Activated CD4-positive, alpha-beta memory T cell treated with anti-CD3 and anti-CD28 coated beads, Interleukin-2, amount 10 ng/mL, durations not matched to agents 7 days and 5 days (primary cell): ENCODE data around the gene COL5A1. TPM values are rescaled to one million over a fixed set of nuclear protein-coding genes. Genes with fewer than 3 reads are reported as not detected.

Source experiments
- CTCF ChIA-PET: fragments of 350-600 bp; sonication (Branson Sonifier 250); formaldehyde crosslinking; loops from one replicate; lab custom pipeline; 2021; ENCODE audit warnings: antibody characterized with exemption, inconsistent platforms; lab: Charles Lee
- POLR2A ChIA-PET: fragments of 350-600 bp; sonication (Branson Sonifier 250); formaldehyde crosslinking; loops from one replicate; lab custom pipeline; 2021; ENCODE audit warnings: antibody characterized with exemption; lab: Charles Lee
- DNase-seq: peaks from one replicate; pipeline ENCODE4 v3.0.0-alpha.2; 2020
- H3K27ac Mint-ChIP-seq: one replicate; pipeline ENCODE4 v1.8.0; 2021; ENCODE audit warnings: mild to moderate bottlenecking, mixed read lengths
- H3K27me3 Mint-ChIP-seq: one replicate; pipeline ENCODE4 v1.8.0; 2021; ENCODE audit warnings: mixed read lengths
- H3K36me3 Mint-ChIP-seq: one replicate; pipeline ENCODE4 v1.8.0; 2021; ENCODE audit warnings: low read depth, mixed read lengths
- H3K4me1 Mint-ChIP-seq: one replicate; pipeline ENCODE4 v1.8.0; 2021; ENCODE audit warnings: mixed read lengths
- H3K4me3 Mint-ChIP-seq: one replicate; pipeline ENCODE4 v1.8.0; 2021; ENCODE audit warnings: mild to moderate bottlenecking, mixed read lengths
- H3K9me3 Mint-ChIP-seq: one replicate; pipeline ENCODE4 v1.8.0; 2021; ENCODE audit warnings: mixed read lengths
- total RNA-seq, 2 experiments: library from RNA; stranded (reverse); gene quantifications; one replicate each; pipeline ENCODE4 v1.2.3, GENCODE V29; 2021

COL5A1 gene
- total RNA-seq, 2 experiments from 2014 or later, result 0.10 to 0.13 TPM

- Mint-ChIP-seq H3K9me3 (no peaks in the 10 kb centered on the region), H3K4me3 (no peak overlapping the region), H3K4me1 (no peaks in the 10 kb centered on the region), H3K36me3 (no peaks in the 10 kb centered on the region), H3K27me3 (peaks cover 4% of the 10 kb centered on the region), H3K27ac (no peak overlapping the region)
- no peak for DNase-seq
- ChIA-PET CTCF (no interaction called here), POLR2A (no interaction called here)
Measured at GRCh38 chr9:134882204-134882785, 240.7 kb downstream of the COL5A1 start.

GRCh38 chr9:134883040-134883782 lies 241.6 kb downstream of the COL5A1 start:
- Mint-ChIP-seq H3K36me3 (no peaks in the 10 kb centered on the region), H3K4me3 (no peak overlapping the region), H3K27me3 (no peaks in the 10 kb centered on the region), H3K9me3 (no peaks in the 10 kb centered on the region), H3K4me1 (no peaks in the 10 kb centered on the region), H3K27ac (no peak overlapping the region)
- POLR2A ChIA-PET, result no interaction called here
- CTCF ChIA-PET, result no interaction called here
- no peak for DNase-seq

- Mint-ChIP-seq H3K9me3 (no peaks in the 10 kb centered on the region), H3K36me3 (no peaks in the 10 kb centered on the region), H3K4me1 (no peaks in the 10 kb centered on the region), H3K4me3 (no peak overlapping the region), H3K27me3 (no peaks in the 10 kb centered on the region), H3K27ac (no peak overlapping the region)
- CTCF ChIA-PET, result no interaction called here
- DNase-seq, result no peak
- POLR2A ChIA-PET, result no interaction called here
Measured at GRCh38 chr9:134884492-134884891, 242.9 kb downstream of the COL5A1 start.

GRCh38 chr9:134885001-134885678 lies 243.5 kb downstream of the COL5A1 start:
- H3K4me3 Mint-ChIP-seq, result no peak overlapping the region
- H3K36me3 Mint-ChIP-seq, result no peaks in the 10 kb centered on the region
- CTCF ChIA-PET, result no interaction called here
- H3K9me3 Mint-ChIP-seq, result no peaks in the 10 kb centered on the region
- POLR2A ChIA-PET, result no interaction called here
- no peaks in the 10 kb centered on the region for H3K27me3 Mint-ChIP-seq
- no peak overlapping the region for H3K27ac Mint-ChIP-seq
- no peak for DNase-seq
- H3K4me1 Mint-ChIP-seq, result no peaks in the 10 kb centered on the region

- H3K4me1 Mint-ChIP-seq, result no peaks in the 10 kb centered on the region
- H3K27me3 Mint-ChIP-seq, result no peaks in the 10 kb centered on the region
- peak; percentile 13 for DNase-seq
- H3K27ac Mint-ChIP-seq, result no peak overlapping the region
- ChIA-PET POLR2A (no interaction called here), CTCF (no interaction called here)
- no peaks in the 10 kb centered on the region for H3K9me3 Mint-ChIP-seq
- H3K36me3 Mint-ChIP-seq, result no peaks in the 10 kb centered on the region
- no peak overlapping the region for H3K4me3 Mint-ChIP-seq
Measured at GRCh38 chr9:134885679-134886412, 244.2 kb downstream of the COL5A1 start.

GRCh38 chr9:134886413-134886913 lies 244.9 kb downstream of the COL5A1 start:
- H3K27ac Mint-ChIP-seq, result no peak overlapping the region
- CTCF ChIA-PET, result no interaction called here
- no peaks in the 10 kb centered on the region for H3K27me3 Mint-ChIP-seq
- POLR2A ChIA-PET, result no interaction called here
- no peak overlapping the region for H3K4me3 Mint-ChIP-seq
- H3K36me3 Mint-ChIP-seq, result no peaks in the 10 kb centered on the region
- no peak for DNase-seq
- no peaks in the 10 kb centered on the region for H3K9me3 Mint-ChIP-seq
- H3K4me1 Mint-ChIP-seq, result no peaks in the 10 kb centered on the region

GRCh38 chr9:134887219-134887618 lies 245.6 kb downstream of the COL5A1 start:
- no peaks in the 10 kb centered on the region for H3K36me3 Mint-ChIP-seq
- H3K9me3 Mint-ChIP-seq, result no peaks in the 10 kb centered on the region
- no peaks in the 10 kb centered on the region for H3K4me1 Mint-ChIP-seq
- no peaks in the 10 kb centered on the region for H3K27me3 Mint-ChIP-seq
- DNase-seq, result no peak
- ChIA-PET CTCF (no interaction called here), POLR2A (interaction anchor here (0.6 kb wide), 1 partner anchor 1296 kb away, joined by 3 read pairs; no protein-coding TSS in a partner anchor)
- no peak overlapping the region for H3K4me3 Mint-ChIP-seq
- no peak overlapping the region for H3K27ac Mint-ChIP-seq

- DNase-seq, result peak; percentile 13
- no peaks in the 10 kb centered on the region for H3K36me3 Mint-ChIP-seq
- CTCF ChIA-PET, result no interaction called here
Measured at GRCh38 chr9:134887686-134888602, 246.3 kb downstream of the COL5A1 start.

GRCh38 chr9:134888603-134889190 lies 247.1 kb downstream of the COL5A1 start:
- H3K27ac Mint-ChIP-seq, result no peak overlapping the region
- POLR2A ChIA-PET, result no interaction called here
- H3K4me1 Mint-ChIP-seq, result no peaks in the 10 kb centered on the region
- no peaks in the 10 kb centered on the region for H3K36me3 Mint-ChIP-seq
- H3K9me3 Mint-ChIP-seq, result no peaks in the 10 kb centered on the region
- H3K4me3 Mint-ChIP-seq, result no peak overlapping the region
- CTCF ChIA-PET, result no interaction called here
- H3K27me3 Mint-ChIP-seq, result no peaks in the 10 kb centered on the region
- no peak for DNase-seq

More at GRCh38 chr9:134887686-134888602, 246.3 kb downstream of the COL5A1 start:
- Mint-ChIP-seq H3K4me1 (no peaks in the 10 kb centered on the region), H3K4me3 (no peak overlapping the region), H3K9me3 (no peaks in the 10 kb centered on the region), H3K27me3 (no peaks in the 10 kb centered on the region), H3K27ac (no peak overlapping the region)
- POLR2A ChIA-PET, result no interaction called here

- CTCF ChIA-PET, result no interaction called here
- H3K27me3 Mint-ChIP-seq, result no peaks in the 10 kb centered on the region
- POLR2A ChIA-PET, result no interaction called here
- DNase-seq, result peak; percentile 12
- no peak overlapping the region for H3K27ac Mint-ChIP-seq
- H3K9me3 Mint-ChIP-seq, result no peaks in the 10 kb centered on the region
- H3K4me1 Mint-ChIP-seq, result no peaks in the 10 kb centered on the region
- no peak overlapping the region for H3K4me3 Mint-ChIP-seq
- H3K36me3 Mint-ChIP-seq, result no peaks in the 10 kb centered on the region
Measured at GRCh38 chr9:134889386-134890154, 248.0 kb downstream of the COL5A1 start.

- no peak overlapping the region for H3K4me3 Mint-ChIP-seq
- H3K27ac Mint-ChIP-seq, result no peak overlapping the region
- no peaks in the 10 kb centered on the region for H3K36me3 Mint-ChIP-seq
- no peaks in the 10 kb centered on the region for H3K9me3 Mint-ChIP-seq
- DNase-seq, result no peak
- POLR2A ChIA-PET, result no interaction called here
- CTCF ChIA-PET, result no interaction called here
- H3K27me3 Mint-ChIP-seq, result no peaks in the 10 kb centered on the region
- H3K4me1 Mint-ChIP-seq, result no peaks in the 10 kb centered on the region
Measured at GRCh38 chr9:134890155-134890495, 248.5 kb downstream of the COL5A1 start.
